CD4-positive, alpha-beta memory T cell (primary cell): ENCODE data around the gene NEUROD2. TPM values are rescaled to one million over a fixed set of nuclear protein-coding genes. Genes with fewer than 3 reads are reported as not detected.

Source experiments
- CTCF ChIA-PET: fragments of 350-600 bp; sonication (Branson Sonifier 250); formaldehyde crosslinking; loops from one replicate; lab custom pipeline; 2021; ENCODE audit warnings: inconsistent platforms; ENCODE audit not compliant: partially characterized antibody; lab: Charles Lee
- POLR2A ChIA-PET: fragments of 350-600 bp; sonication (Branson Sonifier 250); formaldehyde crosslinking; loops from one replicate; lab custom pipeline; 2021; ENCODE audit not compliant: partially characterized antibody; lab: Charles Lee
- DNase-seq, 5 donors: peaks; one replicate each; pipeline versions ENCODE4 v3.0.0 to v3.0.0-alpha.2; 2020 to 2022; ENCODE audit warnings: mixed read lengths in 1 of 5
- H3K27ac ChIP-seq: one replicate; pipeline ENCODE4 v1.7.0; 2013; ENCODE audit warnings: low read depth, low read length
- H3K27me3 ChIP-seq: 2 replicates; pipeline ENCODE4 v1.7.0; 2013; ENCODE audit warnings: mild to moderate bottlenecking, low read length, moderate library complexity; ENCODE audit not compliant: insufficient read depth
- H3K36me3 ChIP-seq: 2 replicates; pipeline ENCODE4 v1.7.0; 2013; ENCODE audit warnings: mild to moderate bottlenecking, low read length, moderate library complexity; ENCODE audit not compliant: insufficient read depth
- H3K4me1 ChIP-seq: 2 replicates; pipeline ENCODE4 v1.7.0; 2013; ENCODE audit warnings: mild to moderate bottlenecking, low read length, moderate library complexity; ENCODE audit not compliant: insufficient read depth
- H3K4me3 ChIP-seq, 2 donors: one replicate each; pipeline ENCODE4 v1.7.0; 2013; ENCODE audit warnings: low read length in 2 of 2, mild to moderate bottlenecking in 1 of 2
- H3K9me3 ChIP-seq, 2 donors: one replicate each; pipeline ENCODE4 v1.7.0; 2013; ENCODE audit warnings: low read length in 2 of 2, control low read depth in 1 of 2; ENCODE audit not compliant: control insufficient read depth in 1 of 2
- H3K27ac Mint-ChIP-seq, 7 donors: one replicate each; pipeline ENCODE4 v1.8.0; 2020 to 2021; ENCODE audit warnings: mixed read lengths in 7 of 7, mild to moderate bottlenecking in 6 of 7, inconsistent platforms in 3 of 7, moderate library complexity in 3 of 7
- H3K27me3 Mint-ChIP-seq, 2 donors: one replicate each; pipeline ENCODE4 v1.8.0; 2020 to 2021; ENCODE audit warnings: mixed read lengths in 2 of 2
- H3K36me3 Mint-ChIP-seq, 2 donors: one replicate each; pipeline ENCODE4 v1.8.0; 2020 to 2021; ENCODE audit warnings: mixed read lengths in 2 of 2, inconsistent platforms in 1 of 2, mild to moderate bottlenecking in 1 of 2
- H3K4me1 Mint-ChIP-seq, 4 donors: one replicate each; pipeline ENCODE4 v1.8.0; 2020 to 2021; ENCODE audit warnings: mixed read lengths in 4 of 4, mild to moderate bottlenecking in 1 of 4
- H3K4me3 Mint-ChIP-seq, 8 donors: one replicate each; pipeline ENCODE4 v1.8.0; 2020 to 2021; ENCODE audit warnings: mixed read lengths in 8 of 8, mild to moderate bottlenecking in 7 of 8, moderate library complexity in 6 of 8, inconsistent platforms in 3 of 8
- H3K9me3 Mint-ChIP-seq, 8 donors: one replicate each; pipeline ENCODE4 v1.8.0; 2020 to 2021; ENCODE audit warnings: mixed read lengths in 8 of 8, mild to moderate bottlenecking in 5 of 8, inconsistent platforms in 3 of 8, moderate library complexity in 1 of 8
- intact Hi-C: fragments of 100-400 bp; cut with micrococcal nuclease; formaldehyde crosslinking; loops from one replicate; pipeline ENCODE4 v1.15.1; 2023
- polyA plus RNA-seq, 2 donors: library from polyadenylated mRNA; unstranded; fragments of 300-500 nt; fragmentation: Illumina TruSeq; gene quantifications; one replicate each; pipeline ENCODE4 v1.2.3, GENCODE V29; 2021
- total RNA-seq, 2 experiments: library from RNA; stranded (reverse); gene quantifications; one replicate each; pipeline ENCODE4 v1.2.3, GENCODE V29; 2021

Gene NEUROD2
- total and polyA plus RNA-seq, 4 experiments from 2014 or later: 0.06 TPM; not detected in 3

GRCh38 chr17:39629898-39630297 is 22.2 kb upstream of the NEUROD2 start:
- Mint-ChIP-seq H3K4me1 (peaks cover 7 to 13% (median 9%) of the 10 kb centered on the region in 4 donors), H3K9me3 (no peaks in the 10 kb centered on the region), H3K27ac (no peak overlapping the region), H3K27me3 (peaks cover 25 to 31% of the 10 kb centered on the region in 2 donors), H3K36me3 (no peaks in the 10 kb centered on the region), H3K4me3 (no peak overlapping the region)
- Histone ChIP-seq H3K36me3 (no peaks in the 10 kb centered on the region), H3K9me3 (no peaks in the 10 kb centered on the region), H3K4me1 (peaks cover 14% of the 10 kb centered on the region), H3K27ac (no peak overlapping the region), H3K27me3 (peaks cover 19% of the 10 kb centered on the region), H3K4me3 (no peak overlapping the region)
- intact Hi-C loops: no loop called here
- ChIA-PET CTCF (interaction anchor here (6.4 kb wide), 1 partner anchor 6 kb away, joined by 114 read pairs; the partner anchor contains the start of gene PPP1R1B), POLR2A (no interaction called here)
- peak in 1 of 5 donors; percentile 11 for DNase-seq

GRCh38 chr17:39629494-39629880 is 21.8 kb upstream of the NEUROD2 start:
- no peak overlapping the region for H3K4me3 Mint-ChIP-seq
- ChIA-PET POLR2A (no interaction called here), CTCF (interaction anchor here (1.2 to 6.4 kb wide), 3 partner anchors 6 to 12 kb away, joined by 3 to 114 read pairs (median 3); partner anchors contain the start of gene PPP1R1B)
- intact Hi-C loops: no loop called here
- peaks cover 19% of the 10 kb centered on the region for H3K27me3 ChIP-seq
- peaks cover 26 to 31% of the 10 kb centered on the region in 2 donors for H3K27me3 Mint-ChIP-seq
- H3K9me3 Mint-ChIP-seq: no peaks in the 10 kb centered on the region
- H3K27ac ChIP-seq: no peak overlapping the region
- H3K9me3 ChIP-seq: no peaks in the 10 kb centered on the region
- H3K36me3 Mint-ChIP-seq: no peaks in the 10 kb centered on the region
- no peak overlapping the region for H3K4me3 ChIP-seq
- peak in 1 of 5 donors; percentile 33 for DNase-seq
- H3K4me1 Mint-ChIP-seq: peaks cover 7 to 13% (median 9%) of the 10 kb centered on the region in 4 donors
- H3K4me1 ChIP-seq: peaks cover 10% of the 10 kb centered on the region
- H3K36me3 ChIP-seq: no peaks in the 10 kb centered on the region
- H3K27ac Mint-ChIP-seq: no peak overlapping the region

- Histone ChIP-seq H3K4me3 (no peak overlapping the region), H3K36me3 (no peaks in the 10 kb centered on the region), H3K9me3 (no peaks in the 10 kb centered on the region), H3K27me3 (peaks cover 19% of the 10 kb centered on the region), H3K27ac (no peak overlapping the region), H3K4me1 (peaks cover 6% of the 10 kb centered on the region)
- Mint-ChIP-seq H3K27ac (peak overlapping the region in 1 of 7 donors; percentile 48), H3K4me3 (peak overlapping the region in 1 of 8 donors; percentile 68), H3K9me3 (no peaks in the 10 kb centered on the region), H3K36me3 (no peaks in the 10 kb centered on the region), H3K4me1 (peaks cover 3 to 13% (median 6%) of the 10 kb centered on the region in 4 donors), H3K27me3 (peaks cover 26 to 31% of the 10 kb centered on the region in 2 donors)
- peak in 1 of 5 donors; percentile 3 for DNase-seq
- CTCF ChIA-PET: interaction anchor here (0.6 to 1.6 kb wide), 5 partner anchors 10 to 348 kb away, joined by 3 to 4 read pairs (median 3); partner anchors contain the start of gene MIEN1
- POLR2A ChIA-PET: interaction anchor here (1.3 to 1.5 kb wide), 2 partner anchors 9 to 102 kb away, joined by 3 to 5 read pairs; partner anchors contain the start of genes MIEN1 and STARD3
- intact Hi-C loops: no loop called here
Observed at GRCh38 chr17:39628655-39629493, 21.2 kb upstream of the NEUROD2 start.

GRCh38 chr17:39627712-39628516 is 20.2 kb upstream of the NEUROD2 start:
- peaks cover 0 to 1% of the 10 kb centered on the region in 2 donors for H3K36me3 Mint-ChIP-seq
- H3K4me3 ChIP-seq: no peak overlapping the region
- H3K9me3 ChIP-seq: no peaks in the 10 kb centered on the region
- H3K4me1 Mint-ChIP-seq: peaks cover 7 to 23% (median 13%) of the 10 kb centered on the region in 4 donors
- H3K9me3 Mint-ChIP-seq: no peaks in the 10 kb centered on the region
- no peak for DNase-seq
- H3K27ac Mint-ChIP-seq: no peak overlapping the region
- no peak overlapping the region for H3K27ac ChIP-seq
- H3K4me1 ChIP-seq: peaks cover 15% of the 10 kb centered on the region
- intact Hi-C loops: no loop called here
- peaks cover 19% of the 10 kb centered on the region for H3K27me3 ChIP-seq
- H3K27me3 Mint-ChIP-seq: peaks cover 26 to 31% of the 10 kb centered on the region in 2 donors
- CTCF ChIA-PET: interaction anchor here (0.6 to 1.6 kb wide), 5 partner anchors 11 to 349 kb away, joined by 3 to 4 read pairs (median 3); partner anchors contain the start of gene MIEN1
- no peaks in the 10 kb centered on the region for H3K36me3 ChIP-seq
- peak overlapping the region in 2 of 8 donors; percentile 17 to 25 for H3K4me3 Mint-ChIP-seq
- POLR2A ChIA-PET: interaction anchor here (1.3 to 1.5 kb wide), 2 partner anchors 9 to 102 kb away, joined by 3 to 5 read pairs; partner anchors contain the start of genes MIEN1 and STARD3

- H3K27me3 ChIP-seq: peaks cover 19% of the 10 kb centered on the region
- no peak for DNase-seq
- peaks cover 21% of the 10 kb centered on the region for H3K4me1 ChIP-seq
- H3K4me3 Mint-ChIP-seq: peak overlapping the region in 6 of 8 donors; percentile 30 to 67 (median 41)
- no peak overlapping the region for H3K27ac Mint-ChIP-seq
- H3K36me3 Mint-ChIP-seq: peaks cover 0 to 1% of the 10 kb centered on the region in 2 donors
- intact Hi-C loops: no loop called here
- CTCF ChIA-PET: interaction anchor here (1.6 to 9.1 kb wide), 3 partner anchors 6 to 80 kb away, joined by 3 to 114 read pairs (median 87); no protein-coding TSS in a partner anchor
- H3K9me3 Mint-ChIP-seq: no peaks in the 10 kb centered on the region
- H3K36me3 ChIP-seq: no peaks in the 10 kb centered on the region
- POLR2A ChIA-PET: interaction anchor here (1.3 to 1.5 kb wide), 2 partner anchors 10 to 103 kb away, joined by 3 to 5 read pairs; partner anchors contain the start of genes MIEN1 and STARD3
- peaks cover 9 to 29% (median 18%) of the 10 kb centered on the region in 4 donors for H3K4me1 Mint-ChIP-seq
- no peaks in the 10 kb centered on the region for H3K9me3 ChIP-seq
- H3K27ac ChIP-seq: no peak overlapping the region
- H3K4me3 ChIP-seq: no peak overlapping the region
- H3K27me3 Mint-ChIP-seq: peaks cover 26 to 32% of the 10 kb centered on the region in 2 donors
Observed at GRCh38 chr17:39627047-39627711, 19.5 kb upstream of the NEUROD2 start.

GRCh38 chr17:39626171-39627046 is 18.7 kb upstream of the NEUROD2 start, which contains the start of gene PPP1R1B:
TSS of gene PPP1R1B (plus strand) at chr17:39626952. CDS start at chr17:39627393, 441 bp downstream.
- Mint-ChIP-seq H3K27me3 (peaks cover 23 to 32% of the 10 kb centered on the region in 2 donors), H3K4me3 (peak within 1 kb of the TSS in 7 of 8 donors; percentile 30 to 67 (median 49)), H3K9me3 (no peaks in the 10 kb centered on the region), H3K27ac (no peak within 1 kb of the TSS), H3K4me1 (peaks cover 14 to 34% (median 23%) of the 10 kb centered on the region in 4 donors), H3K36me3 (peaks cover 0 to 1% of the 10 kb centered on the region in 2 donors)
- Histone ChIP-seq H3K36me3 (no peaks in the 10 kb centered on the region), H3K27me3 (peaks cover 19% of the 10 kb centered on the region), H3K4me1 (peaks cover 25% of the 10 kb centered on the region), H3K27ac (no peak within 1 kb of the TSS), H3K4me3 (no peak within 1 kb of the TSS), H3K9me3 (no peaks in the 10 kb centered on the region)
- DNase-seq: no peak
- ChIA-PET POLR2A (no interaction called here), CTCF (interaction anchor here (1.1 to 9.5 kb wide), 5 partner anchors 6 to 220 kb away, joined by 3 to 114 read pairs (median 87); no protein-coding TSS in a partner anchor)
- intact Hi-C loops: no loop called here
